ENCODE results near the gene NYNRIN.

- TF ChIP-seq POLR2A (IDR thresholded peaks at IDR 0.05; ENCODE audit: low read depth) (no peak), EP300 (IDR thresholded peaks at IDR 0.05) (no peak), CTCF (IDR thresholded peaks at IDR 0.05) (no peak)
These were observed 6.0 kb downstream of the NYNRIN start for GRCh38 chr14:24404814-24405213.

All from esophagus muscularis mucosa (tissue), 4 donors.